Measurements from ENCODE around the gene DALRD3.

- TF ChIP-seq CTCF (IDR thresholded peaks at IDR 0.05) (no peak), POLR2A (IDR thresholded peaks at IDR 0.05; ENCODE audit: low read depth) (no peak), POLR2AphosphoS5 (IDR thresholded peaks at IDR 0.05) (no peak)
Measured at GRCh38 chr3:49022688-49023171, 4.3 kb upstream of the DALRD3 start.

Data from esophagus muscularis mucosa (tissue), 3 donors.